Measurements from ENCODE around the gene CDK17.

- TF ChIP-seq POLR2A (IDR thresholded peaks at IDR 0.05) (no peak), POLR2AphosphoS5 (IDR thresholded peaks at IDR 0.05) (no peak)
- TF ChIP-seq, protein P1, sequence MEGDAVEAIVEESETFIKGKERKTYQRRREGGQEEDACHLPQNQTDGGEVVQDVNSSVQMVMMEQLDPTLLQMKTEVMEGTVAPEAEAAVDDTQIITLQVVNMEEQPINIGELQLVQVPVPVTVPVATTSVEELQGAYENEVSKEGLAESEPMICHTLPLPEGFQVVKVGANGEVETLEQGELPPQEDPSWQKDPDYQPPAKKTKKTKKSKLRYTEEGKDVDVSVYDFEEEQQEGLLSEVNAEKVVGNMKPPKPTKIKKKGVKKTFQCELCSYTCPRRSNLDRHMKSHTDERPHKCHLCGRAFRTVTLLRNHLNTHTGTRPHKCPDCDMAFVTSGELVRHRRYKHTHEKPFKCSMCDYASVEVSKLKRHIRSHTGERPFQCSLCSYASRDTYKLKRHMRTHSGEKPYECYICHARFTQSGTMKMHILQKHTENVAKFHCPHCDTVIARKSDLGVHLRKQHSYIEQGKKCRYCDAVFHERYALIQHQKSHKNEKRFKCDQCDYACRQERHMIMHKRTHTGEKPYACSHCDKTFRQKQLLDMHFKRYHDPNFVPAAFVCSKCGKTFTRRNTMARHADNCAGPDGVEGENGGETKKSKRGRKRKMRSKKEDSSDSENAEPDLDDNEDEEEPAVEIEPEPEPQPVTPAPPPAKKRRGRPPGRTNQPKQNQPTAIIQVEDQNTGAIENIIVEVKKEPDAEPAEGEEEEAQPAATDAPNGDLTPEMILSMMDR (IDR thresholded peaks at IDR 0.05): no peak
Observed at GRCh38 chr12:96344124-96344695, 56.0 kb downstream of the CDK17 start.

Data from prostate gland (tissue), 2 donors.